Prostate gland (tissue), 2 donors: ENCODE data around the gene ECE1.
A peak's percentile ranks its signal among the peaks of the same experiment; 100 is the strongest.

Source experiments
- POLR2A ChIP-seq: fragments of 450-650 bp; IDR thresholded peaks from one replicate; pipeline ENCODE4 v1.6.1; 2016; ENCODE audit warnings: antibody characterized with exemption, mild to moderate bottlenecking
- POLR2AphosphoS5 ChIP-seq: sonication (generic); formaldehyde crosslinking; IDR thresholded peaks from one replicate; pipeline ENCODE4 v1.6.1; 2017; ENCODE audit warnings: antibody characterized with exemption
- TF ChIP-seq, protein P1 (sequence below), 4 experiments: fragments of 200-600 bp in 2 of 4; fragments of 450-650 bp in 2 of 4; sonication (generic) in 2 of 4; IDR thresholded peaks; 1 replicate in 3 of 4; 2 replicates in 1 of 4; pipeline ENCODE4 v1.5.1; 2016 to 2019; ENCODE audit warnings: antibody characterized with exemption in 4 of 4, mild to moderate bottlenecking in 2 of 4, moderate library complexity in 2 of 4

DNA sequence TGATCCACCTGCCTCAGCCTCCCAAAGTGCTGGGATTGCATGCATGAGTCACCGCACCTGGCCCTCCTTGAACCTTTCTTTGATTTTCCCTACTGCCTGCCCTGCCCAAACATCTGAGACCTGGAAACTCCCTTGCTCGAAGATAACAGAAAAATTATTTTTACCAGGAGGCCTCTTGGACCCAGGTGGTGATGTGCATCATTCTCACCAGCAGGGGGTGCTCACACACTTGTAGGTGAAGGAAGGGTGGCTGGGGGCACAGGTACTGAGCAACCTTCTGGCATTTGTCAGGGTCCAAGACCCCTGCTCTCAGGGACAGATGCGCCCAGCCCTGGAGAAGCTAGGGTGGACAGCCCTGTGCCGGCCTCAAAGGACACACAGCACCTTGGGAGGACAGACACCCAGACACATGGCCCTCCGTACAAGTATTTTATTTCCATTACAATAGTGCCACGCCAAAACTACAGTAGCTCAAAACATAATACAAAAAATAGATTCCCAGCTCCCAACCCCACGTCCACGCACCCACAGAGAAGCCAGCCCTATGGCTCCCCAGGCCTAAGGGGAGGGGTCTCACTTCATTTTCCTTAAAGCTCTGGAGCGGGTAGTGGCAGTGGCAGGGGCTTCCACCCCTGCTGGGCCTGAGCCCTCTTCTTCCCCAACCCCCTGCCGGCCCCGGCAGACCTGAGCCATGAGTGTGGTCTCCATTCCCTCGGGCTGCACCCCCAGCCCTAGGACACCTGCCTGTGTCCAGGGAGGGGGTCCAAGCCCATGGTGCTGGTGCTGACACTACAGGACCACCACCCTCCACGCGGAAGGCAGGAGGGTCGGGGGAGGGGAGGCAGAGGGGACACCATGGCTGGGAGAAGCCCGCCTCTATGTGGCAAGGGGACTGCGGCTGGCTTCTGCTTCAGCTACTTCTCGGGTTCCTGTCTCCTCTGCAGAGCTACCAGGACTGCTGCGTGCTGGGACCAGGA lies 73.1 kb downstream of the ECE1 start:
- TF ChIP-seq POLR2A (no peak), POLR2AphosphoS5 (no peak)
- TF ChIP-seq, protein P1, sequence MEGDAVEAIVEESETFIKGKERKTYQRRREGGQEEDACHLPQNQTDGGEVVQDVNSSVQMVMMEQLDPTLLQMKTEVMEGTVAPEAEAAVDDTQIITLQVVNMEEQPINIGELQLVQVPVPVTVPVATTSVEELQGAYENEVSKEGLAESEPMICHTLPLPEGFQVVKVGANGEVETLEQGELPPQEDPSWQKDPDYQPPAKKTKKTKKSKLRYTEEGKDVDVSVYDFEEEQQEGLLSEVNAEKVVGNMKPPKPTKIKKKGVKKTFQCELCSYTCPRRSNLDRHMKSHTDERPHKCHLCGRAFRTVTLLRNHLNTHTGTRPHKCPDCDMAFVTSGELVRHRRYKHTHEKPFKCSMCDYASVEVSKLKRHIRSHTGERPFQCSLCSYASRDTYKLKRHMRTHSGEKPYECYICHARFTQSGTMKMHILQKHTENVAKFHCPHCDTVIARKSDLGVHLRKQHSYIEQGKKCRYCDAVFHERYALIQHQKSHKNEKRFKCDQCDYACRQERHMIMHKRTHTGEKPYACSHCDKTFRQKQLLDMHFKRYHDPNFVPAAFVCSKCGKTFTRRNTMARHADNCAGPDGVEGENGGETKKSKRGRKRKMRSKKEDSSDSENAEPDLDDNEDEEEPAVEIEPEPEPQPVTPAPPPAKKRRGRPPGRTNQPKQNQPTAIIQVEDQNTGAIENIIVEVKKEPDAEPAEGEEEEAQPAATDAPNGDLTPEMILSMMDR (IDR thresholded peaks at IDR 0.05) = peak; percentile 38 to 71 (median 54)
